ENCODE measurements around the gene SLF2.

DNA sequence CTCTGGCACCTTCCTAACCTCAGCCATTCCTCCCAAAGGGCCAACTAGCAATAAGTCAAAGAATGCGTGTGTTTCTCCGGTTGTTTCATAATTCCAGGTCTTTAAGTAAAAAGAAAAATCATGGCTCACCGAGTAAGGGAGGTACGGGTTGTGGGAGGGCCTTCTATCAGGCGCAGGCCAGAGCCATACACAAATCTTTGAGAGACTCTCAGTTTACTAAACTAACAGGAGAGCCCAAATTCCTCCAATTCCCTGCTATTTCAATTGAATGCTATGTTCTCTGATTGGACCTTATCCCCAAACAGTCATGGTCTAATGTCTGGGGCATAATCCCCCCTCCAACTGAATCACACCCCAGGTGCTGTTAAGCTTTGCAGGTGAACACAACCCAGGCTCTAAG lies 26.2 kb upstream of the SLF2 start:
- TF ChIP-seq, protein P1, sequence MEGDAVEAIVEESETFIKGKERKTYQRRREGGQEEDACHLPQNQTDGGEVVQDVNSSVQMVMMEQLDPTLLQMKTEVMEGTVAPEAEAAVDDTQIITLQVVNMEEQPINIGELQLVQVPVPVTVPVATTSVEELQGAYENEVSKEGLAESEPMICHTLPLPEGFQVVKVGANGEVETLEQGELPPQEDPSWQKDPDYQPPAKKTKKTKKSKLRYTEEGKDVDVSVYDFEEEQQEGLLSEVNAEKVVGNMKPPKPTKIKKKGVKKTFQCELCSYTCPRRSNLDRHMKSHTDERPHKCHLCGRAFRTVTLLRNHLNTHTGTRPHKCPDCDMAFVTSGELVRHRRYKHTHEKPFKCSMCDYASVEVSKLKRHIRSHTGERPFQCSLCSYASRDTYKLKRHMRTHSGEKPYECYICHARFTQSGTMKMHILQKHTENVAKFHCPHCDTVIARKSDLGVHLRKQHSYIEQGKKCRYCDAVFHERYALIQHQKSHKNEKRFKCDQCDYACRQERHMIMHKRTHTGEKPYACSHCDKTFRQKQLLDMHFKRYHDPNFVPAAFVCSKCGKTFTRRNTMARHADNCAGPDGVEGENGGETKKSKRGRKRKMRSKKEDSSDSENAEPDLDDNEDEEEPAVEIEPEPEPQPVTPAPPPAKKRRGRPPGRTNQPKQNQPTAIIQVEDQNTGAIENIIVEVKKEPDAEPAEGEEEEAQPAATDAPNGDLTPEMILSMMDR (conservative IDR thresholded peaks at IDR 0.05), result no peak
- TF ChIP-seq EZH2 (IDR thresholded peaks at IDR 0.05; ENCODE audit: low read depth), result no peak

All from PC-9 (cell line).